ENCODE measurements around the gene CPVL. TPM values are rescaled to one million over a fixed set of nuclear protein-coding genes. Genes with fewer than 3 reads are reported as not detected.

CPVL gene
- total RNA-seq, 2 donors from 2014 or later, result 12.8 to 15.3 TPM

GRCh38 chr7:29032146-29032545 lies 114.2 kb downstream of the CPVL start:
- ATAC-seq (no peak), DNase-seq (no peak)
- intact Hi-C loops (cut with DNase I), result loop anchor here in 1 of 2 donors (10.0 kb wide), 1 partner anchor 53 kb away; no protein-coding TSS in a partner anchor

GRCh38 chr7:29030781-29031275 lies 115.5 kb downstream of the CPVL start:
- intact Hi-C loops (cut with DNase I), result loop anchor here in 1 of 2 donors (10.0 kb wide), 1 partner anchor 54 kb away; no protein-coding TSS in a partner anchor
- no peak for ATAC-seq

DNA sequence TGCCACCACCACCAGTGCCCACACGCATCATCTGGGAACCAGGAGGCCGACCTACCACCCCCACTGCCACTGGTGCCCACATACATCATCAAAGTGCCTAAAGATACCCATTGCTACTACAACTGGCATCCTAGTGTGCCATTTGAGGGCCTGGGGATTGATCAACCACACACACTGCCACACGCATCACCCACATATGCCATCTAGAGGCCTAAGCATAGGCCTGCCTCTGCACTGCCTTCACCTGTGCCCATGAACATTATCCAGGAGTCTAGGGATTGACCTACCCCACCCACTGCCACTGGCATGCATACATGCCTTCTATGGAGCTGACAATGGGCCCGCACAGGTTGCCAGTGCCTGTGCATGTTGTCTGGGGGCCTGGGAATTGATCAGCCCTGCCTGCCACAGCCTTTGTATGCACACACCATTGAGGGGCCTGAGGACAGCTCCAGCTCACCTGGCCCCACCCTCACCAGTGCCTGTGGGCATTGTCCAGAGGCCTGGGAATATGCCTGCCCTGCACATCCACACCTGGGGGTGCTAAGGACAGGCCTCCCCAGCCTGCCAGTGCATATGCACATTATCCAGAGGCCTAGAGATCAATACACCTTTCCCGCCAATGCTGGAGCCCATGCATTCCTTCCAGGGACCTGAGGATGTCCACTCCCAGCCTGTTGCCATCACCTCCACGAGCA lies 123.9 kb downstream of the CPVL start:
- ATAC-seq (no peak), DNase-seq (no peak)
- intact Hi-C loops (cut with DNase I), result loop anchor here (5.0 to 10.0 kb wide), 2 partner anchors 68 to 95 kb away; partner anchors contain the start of gene TRIL (in 1 of the 2)

More at GRCh38 chr7:29030781-29031275, 115.5 kb downstream of the CPVL start:
- no peak for DNase-seq

GRCh38 chr7:29019896-29020295 lies 126.4 kb downstream of the CPVL start:
- DNase-seq, result peak; percentile 50
- intact Hi-C loops (cut with DNase I), result loop anchor here (5.0 to 10.0 kb wide), 2 partner anchors 65 to 93 kb away; partner anchors contain the start of gene TRIL (in 1 of the 2)
- ATAC-seq, result peak; percentile 71 to 73

DNA sequence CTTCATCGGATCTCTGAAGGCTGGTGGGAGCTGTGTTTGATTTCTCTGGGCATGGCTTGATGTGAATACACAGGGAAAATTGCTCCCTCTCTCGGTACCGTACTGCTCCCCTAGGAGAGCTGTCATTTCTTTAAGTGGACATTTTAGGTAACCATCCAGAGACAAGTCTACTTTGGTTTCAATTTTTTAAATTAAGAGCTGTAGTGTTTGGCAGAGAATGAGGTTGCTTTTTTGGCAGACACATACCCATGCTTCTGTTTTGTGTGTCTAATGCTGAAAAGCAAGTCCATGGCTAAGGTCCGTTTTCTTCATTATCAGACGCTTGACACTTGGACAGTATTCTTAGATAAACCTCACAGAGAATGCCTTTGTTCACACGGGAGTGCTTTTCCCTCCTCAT lies 127.0 kb downstream of the CPVL start:
- DNase-seq, result no peak
- peak; percentile 69 to 70 for ATAC-seq
- intact Hi-C loops (cut with DNase I), result no loop called here

DNA sequence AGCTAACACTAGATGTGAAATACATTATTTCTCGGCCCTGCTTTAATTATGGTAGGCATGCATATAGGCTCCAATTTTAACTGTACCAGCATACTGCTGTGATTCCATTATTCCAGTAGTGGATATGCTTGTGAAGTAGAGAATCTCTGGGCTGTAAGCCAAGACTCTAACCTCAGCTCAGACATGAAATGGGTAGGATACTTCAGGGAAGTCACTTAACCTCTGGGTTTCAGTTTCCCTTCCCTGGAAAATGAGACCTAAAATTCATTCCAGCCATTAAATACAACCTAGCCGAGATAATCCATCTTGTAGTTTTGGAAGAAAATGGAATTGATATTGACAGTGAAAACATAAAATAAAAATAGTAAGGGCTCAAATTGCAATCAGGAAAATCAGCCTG lies 128.6 kb downstream of the CPVL start:
- ATAC-seq (peak in 1 of 2 donors; percentile 18), DNase-seq (no peak)
- intact Hi-C loops (cut with DNase I), result no loop called here

GRCh38 chr7:29014725-29015124 lies 131.6 kb downstream of the CPVL start:
- ATAC-seq, result no peak
- DNase-seq, result no peak
- intact Hi-C loops (cut with DNase I), result no loop called here

- ATAC-seq, result no peak
- no peak for DNase-seq
- intact Hi-C loops (cut with DNase I), result no loop called here
These were observed 132.4 kb downstream of the CPVL start for GRCh38 chr7:29013931-29014330.

- ATAC-seq (peak in 1 of 2 donors; percentile 82), DNase-seq (no peak)
- intact Hi-C loops (cut with DNase I), result no loop called here
These were observed 133.1 kb downstream of the CPVL start for GRCh38 chr7:29013082-29013695.

DNA sequence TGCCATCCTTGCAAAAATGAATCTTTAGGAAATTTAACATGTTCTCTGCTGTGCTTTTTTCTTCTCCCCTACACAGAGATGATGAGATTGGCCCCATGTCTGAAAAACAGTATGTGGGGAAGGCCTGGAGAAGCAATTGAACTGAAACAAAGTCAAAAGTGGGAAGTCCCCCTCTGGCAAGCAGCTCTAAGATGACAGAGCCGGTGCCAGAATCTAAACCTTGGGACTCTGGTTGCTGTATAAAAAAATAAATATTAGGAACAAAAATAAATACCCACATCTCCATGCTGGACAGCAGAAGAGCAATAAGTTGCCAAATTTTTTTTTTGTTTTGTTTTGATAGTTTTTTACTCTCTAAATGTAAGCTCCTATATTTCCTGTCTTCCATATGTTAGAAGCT lies 136.4 kb downstream of the CPVL start:
- ATAC-seq, result no peak
- DNase-seq, result no peak
- intact Hi-C loops (cut with DNase I), result no loop called here

GRCh38 chr7:29008590-29008989 lies 137.7 kb downstream of the CPVL start:
- intact Hi-C loops (cut with DNase I), result no loop called here
- no peak for ATAC-seq
- DNase-seq, result no peak

GRCh38 chr7:29007127-29007526 lies 139.2 kb downstream of the CPVL start:
- DNase-seq, result no peak
- no peak for ATAC-seq
- intact Hi-C loops (cut with DNase I), result no loop called here

GRCh38 chr7:29005829-29006228 lies 140.5 kb downstream of the CPVL start:
- DNase-seq (no peak), ATAC-seq (no peak)
- intact Hi-C loops (cut with DNase I), result no loop called here

DNA sequence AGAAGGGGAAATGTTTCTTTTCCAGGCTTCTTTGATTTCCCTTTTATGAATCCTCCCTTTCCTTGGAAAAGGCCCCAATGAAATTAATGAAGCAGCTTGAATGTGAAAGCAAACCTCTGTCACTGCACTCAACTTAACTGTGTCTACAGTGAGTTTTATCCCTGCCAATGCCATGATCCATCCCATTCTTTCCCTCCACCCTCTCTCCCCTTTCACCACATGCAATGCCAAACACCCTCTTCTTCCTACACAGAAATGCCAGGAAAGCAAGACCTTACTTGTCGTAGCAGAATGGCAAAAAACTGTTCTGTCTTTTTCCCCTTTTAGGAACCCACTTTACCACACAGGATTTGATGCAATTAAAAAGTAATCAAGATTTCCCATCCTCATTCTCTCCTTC lies 140.9 kb downstream of the CPVL start:
- intact Hi-C loops (cut with DNase I), result no loop called here
- ATAC-seq (no peak), DNase-seq (no peak)

DNA sequence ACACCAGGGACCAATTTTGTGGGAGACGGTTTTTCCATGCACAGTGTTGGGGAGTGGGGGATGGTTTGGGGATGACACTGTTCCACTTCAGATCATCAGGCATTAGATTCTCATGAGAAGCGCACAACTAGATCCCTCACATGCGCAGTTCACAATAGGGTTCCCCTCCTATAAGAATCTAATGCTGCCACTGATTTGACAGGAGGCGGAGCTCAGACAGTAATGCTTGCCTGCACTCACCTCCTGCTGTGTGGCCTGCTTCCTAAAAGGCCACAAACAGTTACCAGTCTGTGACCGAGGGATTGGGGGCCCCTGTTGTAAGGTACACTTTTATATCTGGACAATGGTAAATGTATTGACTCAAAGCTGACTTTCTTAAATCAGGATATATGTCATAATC lies 142.6 kb downstream of the CPVL start:
- no peak for DNase-seq
- intact Hi-C loops (cut with DNase I), result loop anchor here in 1 of 2 donors (5.0 kb wide), 1 partner anchor 46 kb away; the partner anchor contains the start of gene TRIL
- no peak for ATAC-seq

GRCh38 chr7:29000717-29001076 lies 145.6 kb downstream of the CPVL start:
- intact Hi-C loops (cut with DNase I), result loop anchor here in 1 of 2 donors (5.0 kb wide), 1 partner anchor 43 kb away; the partner anchor contains the start of gene TRIL
- DNase-seq (no peak), ATAC-seq (no peak)

GRCh38 chr7:28999895-29000716 lies 146.2 kb downstream of the CPVL start:
- intact Hi-C loops (cut with DNase I), result loop anchor here in 1 of 2 donors (5.0 kb wide), 1 partner anchor 43 kb away; the partner anchor contains the start of gene TRIL
- ATAC-seq (peak; percentile 57 to 71), DNase-seq (no peak)

GRCh38 chr7:28999427-28999826 lies 146.9 kb downstream of the CPVL start:
- intact Hi-C loops (cut with DNase I), result no loop called here
- ATAC-seq (peak in 1 of 2 donors; percentile 68), DNase-seq (no peak)

GRCh38 chr7:28998105-28998504 lies 148.2 kb downstream of the CPVL start:
- peak; percentile 49 to 51 for ATAC-seq
- intact Hi-C loops (cut with DNase I), result no loop called here
- DNase-seq, result no peak

Data from left cardiac atrium (tissue), 4 donors.